NCI-H446 treated with DMSO at 0.1 percent for 48 hours (cell line): ENCODE results near the gene HDAC4.

Source experiments
- DNase-seq: peaks from one replicate; lab custom pipeline; 2025; lab: John Stamatoyannopoulos, UW

The HDAC4 gene

DNA sequence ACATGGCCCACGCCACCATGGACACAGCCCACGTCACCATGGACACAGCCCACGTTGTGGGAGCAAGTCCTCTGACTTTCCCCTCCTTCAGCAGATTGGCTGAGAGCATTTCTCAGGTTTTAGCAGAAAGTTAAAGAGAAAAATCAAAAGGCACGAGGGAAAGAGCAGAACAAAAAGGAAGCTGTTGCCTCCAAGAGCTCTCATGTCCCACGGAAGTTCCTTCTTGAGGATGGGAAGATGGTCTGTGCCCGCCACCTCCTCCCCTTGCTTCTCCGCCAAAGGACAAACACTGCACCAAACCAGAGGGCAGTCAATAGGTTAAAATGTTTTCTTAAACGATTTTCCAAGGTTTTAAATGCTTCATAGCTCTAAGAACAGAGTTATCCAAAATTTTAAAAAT, 148.4 kb downstream of the HDAC4 start:
- DNase-seq, result no peak

GRCh38 chr2:239251971-239252370, 148.8 kb downstream of the HDAC4 start:
- DNase-seq, result no peak

DNA sequence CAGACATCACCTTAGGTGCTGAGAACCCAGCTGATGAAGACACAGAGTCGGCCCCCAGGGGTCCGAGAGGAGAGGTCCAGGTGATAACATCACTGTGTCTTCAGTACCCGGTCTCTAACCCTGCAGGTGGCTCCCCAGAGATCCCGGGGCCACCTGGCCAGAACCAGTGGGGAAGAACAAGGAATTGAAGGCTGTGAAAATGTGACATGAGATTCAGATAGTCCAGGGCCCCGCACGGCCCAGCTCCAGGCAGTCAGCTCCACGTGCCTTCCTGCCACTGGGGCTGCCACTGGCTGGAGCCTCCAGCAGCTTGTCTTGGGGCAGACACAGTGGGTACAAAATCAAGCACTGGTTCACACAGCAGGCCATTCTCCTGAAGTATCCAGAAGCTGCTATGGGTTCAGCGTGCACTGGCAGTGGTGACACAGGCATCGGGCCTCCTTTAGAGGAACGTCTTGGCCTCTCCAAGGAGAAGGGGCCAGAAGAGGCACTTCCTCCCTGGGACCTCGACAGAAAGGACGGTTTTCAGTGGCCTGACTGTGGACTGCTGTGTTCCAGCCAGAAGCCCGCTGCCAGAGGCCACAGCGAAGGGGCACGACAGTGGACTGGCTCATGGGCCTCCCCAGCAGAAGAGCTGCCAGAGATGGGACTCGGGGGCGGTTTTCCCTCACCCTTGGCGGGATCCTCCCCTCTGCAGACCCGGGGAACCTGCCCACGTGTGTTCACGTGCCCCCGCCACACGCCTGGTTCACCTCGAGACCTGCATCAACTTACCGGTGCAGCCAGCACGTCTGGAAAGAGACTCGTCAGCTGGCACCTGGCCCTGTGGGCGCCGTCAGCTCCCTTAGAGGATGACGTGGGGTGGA, 150.4 kb downstream of the HDAC4 start:
- no peak for DNase-seq

DNA sequence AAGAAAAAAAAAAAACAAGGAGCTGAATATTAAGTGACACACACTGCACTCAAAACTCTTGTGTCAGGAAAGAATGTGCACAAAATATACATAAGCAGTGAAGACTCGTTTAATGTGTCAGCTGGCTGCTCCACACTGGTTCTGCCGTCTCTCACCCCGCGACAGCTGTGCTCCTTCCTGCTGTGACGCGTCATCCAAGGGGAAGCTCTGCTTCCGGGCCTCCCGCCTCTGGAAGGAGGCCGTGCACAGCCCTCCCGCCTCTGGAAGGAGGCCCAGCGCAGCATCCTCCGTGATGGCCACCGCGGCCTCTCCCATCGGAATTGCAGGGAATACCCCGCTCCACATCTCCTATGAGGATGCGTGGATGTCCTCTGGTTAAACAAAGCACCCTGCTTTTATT, 151.0 kb downstream of the HDAC4 start:
- no peak for DNase-seq

GRCh38 chr2:239249048-239249447, 151.8 kb downstream of the HDAC4 start:
- no peak for DNase-seq

DNA sequence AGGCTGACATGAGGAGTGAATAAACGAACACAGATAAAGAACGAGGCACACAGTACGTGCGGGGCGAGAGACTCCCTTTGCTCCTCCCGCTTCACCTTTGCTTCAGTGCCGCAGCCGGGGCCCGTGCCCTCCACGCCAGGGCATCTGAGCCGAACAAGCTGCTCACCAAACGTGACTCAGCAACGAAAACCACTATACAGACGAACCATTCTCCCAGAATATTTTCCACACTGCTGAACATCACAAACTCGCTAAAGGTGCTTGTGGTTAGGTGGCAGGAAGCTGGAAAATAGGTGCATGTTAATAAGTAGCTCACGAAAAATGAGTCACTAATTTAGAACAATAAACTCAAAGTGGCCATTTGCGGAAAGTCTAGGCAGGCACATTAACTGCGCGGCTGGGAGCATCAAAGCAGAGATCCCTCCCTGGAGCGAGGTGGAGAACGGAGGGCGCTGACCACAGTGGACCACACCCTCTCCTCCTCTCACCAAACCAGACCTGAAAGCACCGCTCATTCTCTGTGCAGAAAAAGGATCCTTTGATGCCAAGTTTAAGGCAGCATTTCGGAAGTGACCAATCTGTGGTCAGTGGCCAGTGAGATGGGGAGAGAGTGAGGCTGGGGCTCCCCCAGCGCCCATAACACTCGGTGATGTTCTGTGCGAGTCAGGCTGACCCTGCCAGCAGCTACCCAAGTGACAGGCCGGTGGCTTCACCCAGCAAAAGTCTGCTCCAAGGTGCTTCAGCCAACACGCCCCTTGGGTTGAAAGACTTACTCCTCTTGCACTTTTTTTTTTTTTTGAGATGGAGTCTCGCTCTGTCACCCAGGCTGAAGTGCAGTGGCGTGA, 153.2 kb downstream of the HDAC4 start:
- no peak for DNase-seq

DNA sequence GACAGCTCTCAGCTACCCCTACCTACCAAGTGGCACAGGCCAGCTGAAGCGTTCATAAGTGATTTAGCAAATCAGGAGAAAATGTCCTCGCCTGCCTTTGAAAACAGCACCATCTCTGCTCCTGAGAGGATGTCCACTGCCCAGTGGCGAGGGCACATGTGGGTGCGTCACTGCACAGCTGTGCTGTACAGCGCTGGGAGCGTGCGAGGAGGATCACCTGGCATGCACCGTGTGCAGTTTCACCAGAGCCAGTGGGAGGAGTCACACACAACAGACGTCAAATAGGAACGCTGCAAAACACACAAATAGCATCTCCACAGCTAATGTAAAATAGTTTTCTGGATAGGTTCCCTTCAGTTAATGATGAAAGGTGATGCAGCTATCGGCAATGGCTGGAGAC, 154.1 kb downstream of the HDAC4 start:
- no peak for DNase-seq

DNA sequence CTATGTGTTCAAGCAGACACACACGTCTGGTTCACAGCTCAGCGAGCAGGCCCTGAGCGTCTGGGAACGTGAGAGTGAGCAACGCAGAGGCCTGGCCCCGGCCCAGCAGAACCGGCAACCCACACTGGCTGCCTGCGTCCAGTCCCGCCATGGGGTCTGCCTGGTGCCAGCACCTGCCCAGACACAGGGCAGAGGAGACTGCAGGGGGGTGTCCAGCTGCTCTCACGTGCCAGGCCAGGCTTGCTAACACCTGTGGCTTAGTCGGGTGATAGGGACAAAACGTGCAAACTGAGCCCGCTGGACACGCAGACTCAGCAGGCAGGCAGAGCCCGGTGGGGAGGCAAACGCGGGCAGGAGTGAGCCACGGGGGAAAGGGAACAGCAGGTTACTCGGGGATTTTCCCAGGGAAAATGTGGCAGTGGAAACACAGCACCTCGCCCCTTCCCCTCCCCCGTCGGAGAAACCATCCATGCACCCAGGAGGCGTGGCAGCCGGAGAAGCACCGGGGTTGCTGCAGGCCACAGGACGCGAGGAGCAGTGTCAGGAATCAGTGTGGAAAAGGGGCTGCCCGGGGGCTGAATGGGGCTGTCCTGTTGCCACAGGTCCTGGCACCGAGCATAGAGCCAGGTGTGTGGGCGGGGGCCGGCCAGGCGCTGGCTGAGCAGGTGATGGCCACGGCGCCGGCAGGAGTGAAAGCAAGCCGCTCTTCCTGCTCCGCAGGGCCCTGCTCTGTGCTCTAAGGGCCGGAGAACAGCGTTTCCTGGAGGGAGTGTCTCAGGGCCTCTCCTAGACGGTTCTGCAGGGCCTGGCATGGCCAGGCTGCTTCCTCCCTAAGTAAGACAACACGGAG, 154.7 kb downstream of the HDAC4 start:
- no peak for DNase-seq

GRCh38 chr2:239245107-239245506, 155.7 kb downstream of the HDAC4 start:
- no peak for DNase-seq

DNA sequence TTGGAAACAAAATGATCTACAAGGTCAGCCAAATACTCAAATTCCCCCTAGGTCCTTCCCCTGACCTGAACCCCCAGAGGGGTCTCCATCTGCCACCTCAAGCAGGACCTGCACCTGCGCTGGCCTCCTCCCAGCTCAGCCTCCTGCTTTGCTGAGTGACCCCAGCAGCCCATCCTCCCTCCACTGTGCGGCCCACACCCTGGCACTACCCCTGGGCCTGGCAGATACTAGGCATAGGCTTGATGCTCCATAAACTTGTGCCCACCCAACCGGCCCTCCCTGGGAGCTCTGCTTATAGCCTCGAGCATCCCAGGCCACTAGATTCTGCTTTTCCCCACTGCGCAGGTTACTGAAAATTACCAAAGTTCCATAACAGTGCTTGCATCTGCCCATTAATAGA, 156.2 kb downstream of the HDAC4 start:
- DNase-seq, result no peak

GRCh38 chr2:239241431-239241960, 159.3 kb downstream of the HDAC4 start:
- DNase-seq, result no peak

- no peak for DNase-seq
These were observed 160.4 kb downstream of the HDAC4 start for GRCh38 chr2:239240414-239240881.

GRCh38 chr2:239239607-239240413, 161.0 kb downstream of the HDAC4 start:
- no peak for DNase-seq

- DNase-seq, result no peak
These were observed 161.8 kb downstream of the HDAC4 start for GRCh38 chr2:239238839-239239606.

- DNase-seq, result no peak
These were observed 162.4 kb downstream of the HDAC4 start for GRCh38 chr2:239238381-239238780.

- no peak for DNase-seq
These were observed 164.0 kb downstream of the HDAC4 start for GRCh38 chr2:239236808-239237205.

DNA sequence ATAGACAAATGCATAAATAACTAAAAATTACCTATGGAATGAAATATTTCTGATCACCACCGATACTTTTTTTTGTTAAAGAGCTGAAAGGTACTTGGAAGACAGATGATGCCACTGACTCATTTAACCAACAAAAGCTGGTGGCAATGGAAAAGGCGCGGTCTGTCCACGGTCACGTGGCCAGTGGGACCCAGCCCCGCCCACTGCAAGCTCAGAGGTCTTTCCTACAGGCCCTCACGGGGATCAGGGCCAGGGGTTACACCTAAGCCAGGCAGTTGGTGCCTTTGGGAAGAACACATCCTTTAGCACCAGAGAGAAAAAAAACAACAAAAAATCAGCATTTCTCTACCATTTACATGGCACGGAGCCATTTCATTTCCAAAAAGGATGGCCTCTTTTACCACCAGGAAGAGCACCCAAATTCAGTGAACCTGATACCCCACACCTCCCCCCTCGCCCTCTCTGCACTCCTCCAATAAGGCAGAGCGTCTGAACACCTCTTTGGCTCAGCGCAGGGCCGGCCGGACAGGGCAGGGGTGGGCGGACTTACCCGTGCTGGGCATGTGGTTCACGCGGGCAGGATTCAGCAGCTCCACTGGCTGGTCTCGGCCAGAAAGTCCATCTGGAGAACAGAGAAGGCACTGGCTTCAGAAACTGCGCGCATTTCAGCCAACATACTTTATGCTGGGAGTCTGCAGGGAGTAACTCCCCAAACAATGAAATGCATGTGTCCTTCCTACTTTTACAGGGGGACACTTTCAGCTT, 164.6 kb downstream of the HDAC4 start:
- no peak for DNase-seq

DNA sequence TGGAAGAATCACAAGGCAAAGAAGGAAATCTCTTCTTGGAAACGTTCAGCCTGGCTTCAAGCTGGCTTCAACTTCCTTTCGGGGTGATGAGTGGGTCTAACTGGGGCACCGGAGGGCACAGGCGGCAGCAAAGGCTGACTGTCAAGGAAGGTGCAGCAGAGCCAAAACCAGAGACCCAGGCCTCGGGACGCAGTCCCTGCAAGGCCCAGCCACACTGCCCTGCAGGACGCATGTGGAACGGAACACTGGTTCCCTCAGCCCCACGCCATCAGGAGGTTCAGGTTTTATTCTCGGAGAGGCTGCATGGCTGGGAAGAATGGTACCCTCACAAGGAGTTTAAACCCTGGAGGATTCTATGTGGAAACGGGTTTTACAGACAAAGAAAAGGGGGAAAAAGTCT, 165.5 kb downstream of the HDAC4 start:
- no peak for DNase-seq
